ENCODE data around the gene SH3BGRL. TPM values are rescaled to one million over a fixed set of nuclear protein-coding genes. Genes with fewer than 3 reads are reported as not detected.
"Not testable (repeated sequence)": the region's sequence is repeated elsewhere in the genome, so short reads cannot be mapped to it uniquely, and the experiment has no call there.

SH3BGRL gene
- total and polyA plus RNA-seq, 7 donors = 10.0 to 17.1 (median 11.0) TPM

DNA sequence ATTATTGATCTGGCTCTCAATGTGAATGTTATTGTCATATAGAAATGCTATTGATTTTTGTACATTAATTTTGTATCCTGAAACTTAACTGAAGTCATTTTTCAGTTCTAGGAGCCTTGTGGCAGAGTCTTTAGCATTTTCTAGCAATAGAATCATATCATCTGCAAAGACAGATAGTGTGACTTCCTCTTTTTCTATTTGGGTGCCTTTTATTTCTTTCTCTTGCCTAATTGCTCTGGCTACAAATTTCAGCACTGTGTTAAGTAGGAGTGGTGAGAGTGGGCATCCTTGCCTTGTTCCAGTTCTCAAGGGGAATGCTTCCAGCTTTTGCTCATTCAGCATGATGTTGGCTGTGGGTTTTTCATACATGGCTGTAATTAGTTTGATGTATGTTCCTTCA lies 102.7 kb downstream of the SH3BGRL start:
- DNase-seq (no peak), ATAC-seq (no peak)
- H3K36me3 ChIP-seq (ENCODE audit: insufficient read depth in 1 of 2, low read depth in 1 of 2) = no peaks in the 10 kb centered on the region
- intact Hi-C loops (cut with DNase I) = no loop called here
- H3K4me3 ChIP-seq = no peak overlapping the region
- H3K27me3 ChIP-seq (ENCODE audit: insufficient read depth in 3 of 3, low read length in 2 of 3) = no peaks in the 10 kb centered on the region
- no peak overlapping the region for H3K27ac ChIP-seq
- no peaks in the 10 kb centered on the region for H3K4me1 ChIP-seq
- H3K9me3 ChIP-seq = no peaks in the 10 kb centered on the region
- TF ChIP-seq, protein P1, sequence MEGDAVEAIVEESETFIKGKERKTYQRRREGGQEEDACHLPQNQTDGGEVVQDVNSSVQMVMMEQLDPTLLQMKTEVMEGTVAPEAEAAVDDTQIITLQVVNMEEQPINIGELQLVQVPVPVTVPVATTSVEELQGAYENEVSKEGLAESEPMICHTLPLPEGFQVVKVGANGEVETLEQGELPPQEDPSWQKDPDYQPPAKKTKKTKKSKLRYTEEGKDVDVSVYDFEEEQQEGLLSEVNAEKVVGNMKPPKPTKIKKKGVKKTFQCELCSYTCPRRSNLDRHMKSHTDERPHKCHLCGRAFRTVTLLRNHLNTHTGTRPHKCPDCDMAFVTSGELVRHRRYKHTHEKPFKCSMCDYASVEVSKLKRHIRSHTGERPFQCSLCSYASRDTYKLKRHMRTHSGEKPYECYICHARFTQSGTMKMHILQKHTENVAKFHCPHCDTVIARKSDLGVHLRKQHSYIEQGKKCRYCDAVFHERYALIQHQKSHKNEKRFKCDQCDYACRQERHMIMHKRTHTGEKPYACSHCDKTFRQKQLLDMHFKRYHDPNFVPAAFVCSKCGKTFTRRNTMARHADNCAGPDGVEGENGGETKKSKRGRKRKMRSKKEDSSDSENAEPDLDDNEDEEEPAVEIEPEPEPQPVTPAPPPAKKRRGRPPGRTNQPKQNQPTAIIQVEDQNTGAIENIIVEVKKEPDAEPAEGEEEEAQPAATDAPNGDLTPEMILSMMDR (IDR thresholded peaks at IDR 0.05) = no peak

DNA sequence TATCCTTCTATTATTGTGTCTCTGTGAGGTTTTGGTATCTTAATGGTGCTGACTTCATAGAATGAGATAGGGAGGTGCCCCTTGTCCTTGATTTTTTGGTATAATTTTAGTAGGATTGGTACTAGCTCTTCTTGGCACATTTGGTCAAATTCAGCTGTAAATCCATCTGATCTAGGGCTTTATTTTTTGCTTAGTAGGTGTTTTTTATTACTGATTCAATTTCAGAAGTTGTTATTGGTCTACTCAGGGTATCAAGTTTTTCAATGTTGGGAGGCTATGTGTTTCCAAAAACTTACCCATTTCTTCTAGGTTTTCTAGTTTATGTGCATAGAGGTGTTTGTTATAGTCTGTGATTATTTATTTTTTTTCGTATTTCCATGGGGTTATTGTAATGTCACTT lies 103.3 kb downstream of the SH3BGRL start:
- no peaks in the 10 kb centered on the region for H3K27me3 ChIP-seq (ENCODE audit: insufficient read depth in 3 of 3, low read length in 2 of 3)
- intact Hi-C loops (cut with DNase I) = no loop called here
- no peaks in the 10 kb centered on the region for H3K4me1 ChIP-seq
- no peaks in the 10 kb centered on the region for H3K36me3 ChIP-seq (ENCODE audit: insufficient read depth in 1 of 2, low read depth in 1 of 2)
- ATAC-seq (no peak), DNase-seq (no peak)
- H3K4me3 ChIP-seq = no peak overlapping the region
- no peak overlapping the region for H3K27ac ChIP-seq
- TF ChIP-seq, protein P1 (IDR thresholded peaks at IDR 0.05) = no peak
- WGBS, 3 donors = 67 to 98% (median 92%) methylated on average over 1 of the region's 1 CpG
- H3K9me3 ChIP-seq = no peaks in the 10 kb centered on the region

DNA sequence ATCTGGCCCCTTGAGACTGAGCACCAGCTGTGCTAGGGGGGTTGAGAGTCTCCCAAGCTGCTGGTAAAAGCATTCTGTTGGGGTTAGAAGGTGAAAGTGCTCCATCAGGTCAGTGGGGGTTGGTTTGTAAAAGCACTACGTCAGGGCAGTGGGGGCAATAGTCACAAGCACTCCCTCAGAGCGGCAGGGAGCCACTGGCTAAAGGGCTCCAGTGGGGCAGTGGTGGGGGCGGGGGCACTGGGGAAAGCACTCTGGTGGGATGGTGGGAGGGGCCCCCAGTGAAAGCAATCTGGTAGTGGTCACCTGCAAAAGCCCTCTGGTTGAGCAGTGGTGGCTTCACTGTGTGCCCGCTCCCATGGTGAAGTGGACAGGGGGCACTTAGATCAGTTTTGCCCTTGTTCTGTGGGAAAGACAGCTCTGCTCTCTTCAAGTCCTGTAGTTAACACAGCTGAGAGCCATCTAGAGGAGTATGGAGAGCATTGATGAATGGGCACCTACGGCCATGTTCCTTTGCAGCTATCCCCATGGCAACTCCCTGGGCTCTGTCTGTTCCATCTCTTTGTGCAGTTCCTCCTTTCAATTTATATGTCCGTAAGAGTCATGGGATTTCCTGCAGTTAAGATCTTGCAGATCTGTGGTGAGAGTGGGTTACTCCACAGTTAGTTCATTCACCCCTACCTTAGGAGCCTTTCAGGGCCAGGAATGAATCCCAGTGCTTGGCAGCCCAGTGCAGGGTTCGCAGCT lies 106.4 kb downstream of the SH3BGRL start:
- no peak for ATAC-seq
- H3K4me3 ChIP-seq = no peak overlapping the region
- H3K4me1 ChIP-seq = no peaks in the 10 kb centered on the region
- intact Hi-C loops (cut with DNase I) = no loop called here
- 78 to 92% (median 89%) methylated on average over 7 of the region's 7 CpGs for WGBS, 3 donors
- H3K27me3 ChIP-seq (ENCODE audit: insufficient read depth in 3 of 3, low read length in 2 of 3) = no peaks in the 10 kb centered on the region
- H3K36me3 ChIP-seq (ENCODE audit: insufficient read depth in 1 of 2, low read depth in 1 of 2) = no peaks in the 10 kb centered on the region
- TF ChIP-seq, protein P1 (IDR thresholded peaks at IDR 0.05) = no peak
- no peak overlapping the region for H3K27ac ChIP-seq
- H3K9me3 ChIP-seq = no peaks in the 10 kb centered on the region
- no peak for DNase-seq

DNA sequence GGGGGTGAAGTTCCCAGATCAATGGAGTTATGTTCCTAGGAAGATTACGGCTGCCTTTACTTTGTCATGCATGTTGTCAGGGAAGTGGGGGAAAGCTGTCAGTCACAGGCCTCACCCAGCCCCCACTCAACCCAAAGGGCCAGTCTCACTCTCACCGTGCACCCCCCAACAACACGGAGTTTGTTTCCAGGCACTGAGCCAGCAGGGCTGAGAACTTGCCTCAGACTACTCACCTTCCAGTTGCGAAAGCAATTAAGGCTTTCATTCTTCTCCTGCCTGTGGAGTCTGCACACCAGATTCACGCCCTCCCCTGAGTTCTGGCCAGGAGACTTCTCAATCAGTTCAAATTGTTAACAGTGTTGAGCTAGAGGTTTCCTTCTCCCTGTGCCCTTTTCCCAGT lies 114.3 kb downstream of the SH3BGRL start:
- DNase-seq = no peak
- H3K27me3 ChIP-seq (ENCODE audit: insufficient read depth in 3 of 3, low read length in 2 of 3) = no peaks in the 10 kb centered on the region

DNA sequence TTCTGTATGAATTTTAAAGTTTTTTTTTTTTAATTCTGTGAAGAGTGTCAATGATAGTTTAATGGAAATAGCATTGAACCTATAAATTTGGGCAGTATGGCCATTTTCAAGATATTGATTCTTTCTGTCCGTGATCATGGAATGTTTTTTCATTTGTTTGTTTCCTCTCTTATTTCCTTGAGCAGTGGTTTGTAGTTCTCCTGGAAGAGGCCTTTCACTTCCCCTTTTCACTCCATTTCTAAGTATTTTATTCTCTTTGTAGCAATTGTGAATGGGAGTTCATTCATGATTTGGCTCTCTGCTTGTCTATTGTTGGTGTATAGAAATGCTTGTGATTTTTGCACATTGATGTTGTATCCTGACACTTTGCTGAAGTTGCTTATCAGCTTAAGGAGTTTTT lies 129.8 kb downstream of the SH3BGRL start:
- H3K27ac ChIP-seq; DNase-seq; H3K4me1 ChIP-seq; H3K36me3 ChIP-seq (ENCODE audit: insufficient read depth in 1 of 2, low read depth in 1 of 2); ATAC-seq; H3K4me3 ChIP-seq; intact Hi-C loops (cut with DNase I); H3K27me3 ChIP-seq (ENCODE audit: insufficient read depth in 3 of 3, low read length in 2 of 3); H3K9me3 ChIP-seq: not testable (repeated sequence)
- 64 to 89% (median 79%) methylated on average over 1 of the region's 1 CpG for WGBS, 3 donors

More for the DNA sequence above, 114.3 kb downstream of the SH3BGRL start:
- ATAC-seq = no peak
- Histone ChIP-seq H3K9me3 (no peaks in the 10 kb centered on the region), H3K4me1 (no peaks in the 10 kb centered on the region), H3K27ac (no peak overlapping the region), H3K36me3 (ENCODE audit: insufficient read depth in 1 of 2, low read depth in 1 of 2) (no peaks in the 10 kb centered on the region), H3K4me3 (no peak overlapping the region)
- TF ChIP-seq, protein P1 (IDR thresholded peaks at IDR 0.05) = no peak
- intact Hi-C loops (cut with DNase I) = no loop called here
- 75 to 85% (median 84%) methylated on average over 5 of the region's 5 CpGs for WGBS, 3 donors

Measured in psoas muscle (tissue), 8 donors.